HG03432 (cell line): ENCODE data around the gene KRT80.

ENCODE experiments used
- ATAC-seq: cut with Tn5 transposase; IDR thresholded peaks from one replicate; pipeline ENCODE4 v1.9.1; 2021; ENCODE audit warnings: mild to moderate bottlenecking, moderate library complexity; ENCODE audit not compliant: unreplicated experiment

The KRT80 gene

GRCh38 chr12:52181746-52182145 is 10.1 kb downstream of the KRT80 start:
- ATAC-seq = no peak

GRCh38 chr12:52180971-52181628 is 10.7 kb downstream of the KRT80 start:
- ATAC-seq = no peak

- no peak for ATAC-seq
These were observed 12.3 kb downstream of the KRT80 start for GRCh38 chr12:52179396-52179973.

GRCh38 chr12:52178984-52179383 is 12.8 kb downstream of the KRT80 start:
- no peak for ATAC-seq

- no peak for ATAC-seq
These were observed 13.4 kb downstream of the KRT80 start for GRCh38 chr12:52178443-52178842.

GRCh38 chr12:52175371-52176350 is 16.2 kb downstream of the KRT80 start:
- ATAC-seq = no peak

GRCh38 chr12:52173526-52173925 is 18.3 kb downstream of the KRT80 start:
- ATAC-seq = no peak

- ATAC-seq = no peak
These were observed 18.9 kb downstream of the KRT80 start for GRCh38 chr12:52172956-52173355.

GRCh38 chr12:52171950-52172512 is 19.8 kb downstream of the KRT80 start:
- no peak for ATAC-seq

GRCh38 chr12:52170827-52171226 is 21.0 kb downstream of the KRT80 start:
- ATAC-seq = no peak

- ATAC-seq = no peak
These were observed 21.9 kb downstream of the KRT80 start for GRCh38 chr12:52169886-52170285.

- no peak for ATAC-seq
These were observed 23.6 kb downstream of the KRT80 start for GRCh38 chr12:52168019-52168717.

GRCh38 chr12:52167526-52167925 is 24.3 kb downstream of the KRT80 start:
- ATAC-seq = no peak

- no peak for ATAC-seq
These were observed 25.1 kb downstream of the KRT80 start for GRCh38 chr12:52166672-52167071.

GRCh38 chr12:52165096-52165855 is 26.5 kb downstream of the KRT80 start:
- ATAC-seq = no peak

- no peak for ATAC-seq
These were observed 27.2 kb downstream of the KRT80 start for GRCh38 chr12:52164624-52165023.

- no peak for ATAC-seq
These were observed 28.8 kb downstream of the KRT80 start for GRCh38 chr12:52162981-52163380.

GRCh38 chr12:52160200-52160599 is 31.6 kb downstream of the KRT80 start:
- no peak for ATAC-seq

GRCh38 chr12:52157566-52158150 is 34.2 kb downstream of the KRT80 start:
- ATAC-seq = no peak
